GM18508 (cell line): ENCODE data around the gene PLD6.

Experiments used
- ATAC-seq: cut with Tn5 transposase; IDR thresholded peaks from one replicate; pipeline ENCODE4 v1.9.1; 2021; ENCODE audit warnings: moderate number of reproducible peaks; ENCODE audit not compliant: insufficient read depth, unreplicated experiment

PLD6 gene

DNA sequence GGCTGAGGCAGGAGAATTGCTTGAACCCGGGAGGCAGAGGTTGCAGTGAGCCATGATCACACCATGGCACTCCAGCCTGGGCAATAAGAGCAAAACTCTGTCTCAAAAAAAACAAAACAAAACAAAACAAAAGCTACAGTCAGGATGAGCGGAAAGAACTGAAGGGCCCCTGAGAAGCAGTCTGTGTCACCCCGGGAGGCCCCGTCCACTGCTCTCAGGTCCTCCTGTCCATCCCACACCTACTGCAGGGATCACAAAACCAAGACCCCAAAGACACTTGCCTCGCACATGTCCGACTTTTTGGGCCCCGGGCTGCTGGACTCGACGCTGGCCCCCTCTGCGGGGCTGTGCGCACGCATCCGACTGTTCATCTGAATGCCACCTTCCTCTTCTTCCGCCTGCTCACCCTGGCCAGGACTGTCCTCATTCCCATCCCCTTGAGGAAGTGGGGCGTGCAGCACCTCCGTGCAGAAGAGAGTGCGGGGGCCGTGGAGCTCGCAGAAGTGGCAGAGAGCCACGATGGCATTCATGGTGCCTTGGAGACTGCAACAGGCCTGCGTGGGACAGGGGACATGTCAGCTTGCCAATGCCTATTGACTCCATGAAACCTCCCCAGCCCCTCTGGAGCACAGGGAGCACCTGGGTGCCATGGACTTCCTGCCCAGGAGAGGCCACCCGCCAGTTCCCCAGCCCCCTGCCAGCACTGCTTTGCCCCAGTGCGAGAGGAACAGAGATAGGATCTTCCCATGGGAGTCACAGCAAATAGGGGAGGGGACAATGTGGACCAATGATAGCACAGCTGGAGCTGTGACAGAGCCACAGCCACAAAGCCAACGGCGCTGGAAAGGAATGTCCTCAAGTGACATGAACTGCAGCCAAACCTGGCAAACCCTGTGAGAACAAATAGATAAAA is 21.7 kb upstream of the PLD6 start:
- ATAC-seq = no peak

DNA sequence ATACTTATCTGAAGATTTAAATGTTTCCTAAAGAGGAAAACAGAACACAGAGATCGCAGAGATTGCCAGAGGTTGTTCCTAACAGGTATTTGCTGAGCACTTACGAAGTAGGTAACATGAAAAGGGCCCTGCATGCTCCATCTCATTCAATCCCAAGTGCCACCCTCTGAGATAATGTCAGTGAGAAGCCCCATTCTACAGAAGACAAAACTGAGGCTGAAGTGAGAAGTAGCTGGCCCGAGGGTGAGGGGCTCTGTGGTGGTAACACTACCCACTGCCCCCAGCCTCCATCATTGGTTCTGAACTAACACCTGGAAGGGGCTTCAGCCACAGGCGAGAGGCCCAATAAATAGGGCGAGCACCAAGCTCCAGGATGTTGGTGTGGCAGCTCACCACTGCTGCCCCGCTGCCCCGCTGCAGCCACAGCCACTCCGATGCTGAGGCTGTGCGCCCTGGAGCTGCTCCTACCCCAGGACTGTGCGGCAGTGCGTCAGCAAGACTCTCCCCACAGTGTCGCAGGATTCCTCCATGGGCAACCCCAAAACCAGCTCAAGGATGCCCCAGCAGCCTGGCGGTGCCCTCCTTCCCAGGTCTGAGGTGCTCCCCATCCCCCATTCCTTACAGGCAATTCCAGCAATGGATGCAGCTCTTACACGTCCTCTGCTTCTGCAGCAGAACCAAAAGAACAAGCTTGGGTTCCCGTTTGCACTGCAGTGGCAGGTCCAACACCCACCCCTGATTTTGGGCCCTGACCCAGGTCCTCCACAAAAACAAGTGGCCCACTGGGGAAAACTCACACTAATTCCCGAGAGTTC is 20.5 kb upstream of the PLD6 start:
- ATAC-seq = no peak

DNA sequence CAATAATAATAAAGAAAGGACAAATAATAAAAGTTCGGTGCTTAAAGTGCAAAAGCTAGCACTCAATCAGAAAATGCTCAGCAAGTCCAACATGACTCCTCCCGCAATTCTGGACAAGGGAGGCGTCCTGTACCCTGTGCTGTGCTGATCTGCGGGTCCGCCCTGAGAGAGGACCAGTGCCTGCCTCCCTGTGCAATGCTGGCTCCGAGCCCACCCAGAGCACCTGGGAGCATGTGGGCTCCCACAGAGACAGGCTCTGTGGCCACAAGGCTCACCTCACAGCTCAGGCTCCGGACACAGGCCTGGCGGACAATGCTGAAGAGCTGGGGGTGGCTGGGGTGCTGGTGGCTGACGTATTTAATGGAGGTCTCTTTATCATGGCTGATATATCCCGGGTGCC is 19.8 kb upstream of the PLD6 start:
- ATAC-seq = no peak

DNA sequence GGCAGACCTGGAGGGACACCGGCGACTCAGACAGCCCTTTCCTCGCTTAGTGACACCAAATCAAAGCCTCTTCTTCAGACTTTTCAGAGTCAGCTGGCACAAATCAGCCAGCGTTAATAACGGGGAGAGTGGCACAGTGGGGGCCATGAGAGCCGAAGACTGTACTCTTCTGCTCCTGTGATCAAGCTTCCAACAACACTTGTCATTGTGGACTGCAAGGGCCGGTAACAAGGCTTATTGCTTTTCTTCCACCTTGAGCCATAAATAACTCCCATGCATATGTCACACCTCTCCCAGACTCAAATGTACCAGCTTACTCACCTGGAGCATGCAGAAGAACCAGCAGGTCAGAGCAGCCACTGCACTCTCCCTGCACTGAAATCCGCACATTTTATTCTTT is 18.0 kb upstream of the PLD6 start:
- no peak for ATAC-seq

DNA sequence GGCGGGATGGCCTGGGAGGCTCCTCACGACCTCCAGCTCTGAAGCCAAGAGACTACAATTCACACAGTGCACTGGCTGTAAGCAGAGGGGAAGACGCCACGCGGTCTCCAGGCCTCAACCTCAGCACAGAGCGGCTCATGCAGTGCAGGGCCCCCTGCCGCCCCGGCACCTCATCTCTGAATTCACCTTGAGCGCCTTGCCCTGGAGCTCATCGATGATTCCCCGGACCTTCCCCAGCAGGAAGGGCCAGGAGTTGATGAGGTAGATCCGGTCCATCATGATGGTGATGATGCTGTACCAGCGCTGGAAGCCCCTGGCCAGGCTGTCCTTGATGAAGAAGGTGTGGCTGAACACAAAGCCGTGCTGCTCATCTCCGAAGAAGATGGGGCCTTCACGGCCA is 17.6 kb upstream of the PLD6 start:
- no peak for ATAC-seq

DNA sequence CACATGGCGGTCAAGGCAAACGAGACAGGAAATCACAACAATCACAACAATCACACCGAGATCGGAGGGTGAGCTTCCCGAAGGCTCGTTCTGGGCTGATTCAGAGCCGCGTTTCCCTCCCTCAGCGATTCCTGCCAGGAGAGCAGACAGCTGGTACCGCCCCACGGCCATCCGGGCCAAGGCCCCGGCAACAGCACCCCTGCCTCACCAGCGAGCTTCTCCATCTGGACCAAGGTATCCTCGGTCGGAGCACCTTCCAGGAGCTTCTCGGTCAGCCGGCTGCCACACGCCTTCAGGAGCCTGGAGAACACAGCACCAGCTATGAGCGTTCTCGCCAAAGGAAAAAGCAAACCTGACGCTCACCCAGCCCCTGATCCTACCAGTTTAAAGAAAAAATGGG is 15.2 kb upstream of the PLD6 start:
- ATAC-seq = no peak

DNA sequence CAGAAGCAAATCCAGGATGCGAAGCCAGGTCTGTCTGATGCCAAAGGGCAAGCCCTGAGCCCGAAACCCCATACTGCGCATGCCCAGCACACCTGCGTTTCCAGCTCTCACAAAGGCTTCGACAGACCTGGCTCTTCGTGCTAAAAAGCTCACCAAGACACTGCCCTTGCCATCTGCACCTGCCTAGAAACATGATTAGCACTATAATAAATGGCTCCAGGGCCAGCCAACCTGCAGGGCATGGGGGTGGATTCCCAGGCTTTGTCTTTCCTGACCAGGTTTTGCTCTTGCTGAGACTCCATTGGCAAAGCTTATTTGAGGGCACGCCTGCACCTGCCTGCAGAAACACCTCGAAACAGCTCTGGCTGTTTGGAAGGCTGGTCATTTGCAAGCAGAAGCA is 14.4 kb upstream of the PLD6 start:
- no peak for ATAC-seq

DNA sequence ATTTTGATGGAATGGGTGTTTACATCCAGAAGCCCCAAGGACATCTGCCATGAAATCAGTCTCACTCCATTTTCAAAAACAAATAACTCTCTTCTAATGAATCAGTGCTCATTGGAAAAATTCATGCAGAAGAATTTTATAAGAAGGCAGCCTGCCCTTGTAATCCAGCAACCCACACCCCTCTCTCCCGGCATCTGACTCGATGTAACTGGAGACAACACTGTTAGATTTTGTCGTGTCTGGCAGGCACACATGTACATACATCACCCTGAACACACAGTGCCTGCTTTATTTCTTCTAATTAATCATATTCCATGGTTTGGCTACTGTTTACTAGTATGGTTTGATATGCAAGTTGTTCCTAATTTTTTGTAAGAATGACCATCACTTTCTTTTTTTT is 11.9 kb upstream of the PLD6 start:
- ATAC-seq = no peak

DNA sequence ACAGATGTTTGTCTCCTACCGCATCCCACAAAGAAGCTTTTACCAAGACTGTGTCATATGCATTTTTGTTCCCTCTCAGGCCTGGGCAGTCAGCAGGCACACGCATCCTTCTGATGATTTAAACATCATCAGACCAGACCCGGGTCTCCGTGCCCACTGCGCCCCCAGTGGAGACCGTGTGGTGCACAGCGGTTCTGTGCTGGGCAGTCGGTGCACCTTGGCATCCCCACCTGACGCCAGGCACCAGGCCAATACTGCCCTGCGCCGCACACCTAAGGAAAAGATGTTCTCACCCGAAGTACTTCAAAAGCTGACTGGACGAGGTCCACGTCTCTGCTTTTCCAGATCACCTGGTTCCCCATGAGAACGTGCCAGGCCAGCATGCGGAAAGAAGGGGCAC is 10.6 kb upstream of the PLD6 start:
- no peak for ATAC-seq

DNA sequence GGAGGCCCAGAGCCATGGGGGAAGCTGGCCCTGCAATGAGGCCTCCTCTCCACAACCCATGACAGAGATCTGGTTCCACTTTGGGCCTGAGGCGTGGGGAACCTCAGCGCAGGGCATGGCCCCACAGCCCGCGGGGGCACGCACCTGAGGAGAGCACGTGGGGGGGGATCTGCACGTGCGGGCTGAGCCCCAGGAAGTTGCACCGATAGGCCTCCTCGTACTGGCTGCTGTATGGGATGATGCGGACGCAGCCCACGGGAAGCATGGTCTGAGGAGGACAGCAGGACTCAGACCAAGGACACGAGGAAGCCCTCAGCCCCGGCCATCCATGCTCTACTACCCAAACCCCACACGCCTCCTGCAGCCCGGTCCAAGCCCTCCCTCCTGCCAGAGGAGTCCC is 10.1 kb upstream of the PLD6 start:
- ATAC-seq = no peak

DNA sequence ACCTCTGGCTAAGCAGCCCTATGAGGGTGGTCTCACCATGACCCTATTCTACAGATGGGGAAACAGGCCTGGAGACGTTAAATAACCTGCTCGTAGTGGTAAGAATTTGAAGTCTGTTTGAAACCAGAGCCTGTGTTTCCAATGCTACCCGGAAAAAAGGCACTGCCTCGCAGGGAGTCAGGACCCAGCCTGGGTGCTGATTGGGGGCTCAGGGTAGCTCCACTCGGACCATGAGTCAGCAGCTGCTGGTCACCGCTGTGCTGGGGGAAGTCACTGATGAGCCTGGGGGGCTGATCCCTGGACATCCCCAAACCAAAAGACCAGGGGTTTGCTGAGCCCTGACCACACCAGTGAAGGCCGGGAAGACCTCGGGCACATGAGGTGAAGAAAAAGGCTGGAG is 9.4 kb upstream of the PLD6 start:
- no peak for ATAC-seq

DNA sequence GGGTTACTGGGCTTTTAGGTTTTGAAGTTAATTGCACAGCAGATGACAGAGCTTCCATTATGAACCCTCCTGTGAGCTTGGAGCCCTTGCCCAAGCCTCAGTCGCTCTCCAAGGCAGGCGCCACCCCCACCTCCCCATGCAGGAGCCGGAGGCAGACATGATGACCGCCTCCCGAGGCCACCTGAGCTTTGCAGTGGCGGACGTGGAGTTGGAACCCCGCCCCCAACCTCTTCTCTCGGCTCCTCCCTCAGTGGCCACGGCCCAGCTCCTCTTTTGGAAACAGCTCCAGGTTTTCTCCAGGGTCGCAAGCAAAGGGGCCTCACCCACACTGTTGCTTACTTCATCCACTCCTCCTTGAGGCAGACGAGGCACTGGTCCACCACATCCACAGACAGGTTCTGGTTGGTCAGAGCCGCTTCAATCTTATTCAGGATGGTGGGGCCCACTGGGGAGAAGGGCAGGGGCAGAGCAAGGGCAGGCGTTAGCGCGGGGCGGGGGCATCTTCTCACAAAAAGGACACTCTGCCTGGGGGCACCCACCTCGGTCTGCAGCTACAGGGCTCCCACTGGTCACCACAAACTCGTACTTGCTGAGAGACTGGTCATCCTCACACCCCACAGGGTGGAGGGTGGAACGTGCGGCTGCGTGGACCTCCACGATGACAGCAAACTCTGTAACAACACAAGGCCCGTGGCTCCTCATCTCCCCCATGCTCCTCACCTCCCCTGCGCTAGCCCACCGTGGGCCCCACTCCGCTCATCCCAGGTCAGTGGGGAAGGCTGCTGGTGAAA is 8.7 kb upstream of the PLD6 start:
- ATAC-seq = no peak

DNA sequence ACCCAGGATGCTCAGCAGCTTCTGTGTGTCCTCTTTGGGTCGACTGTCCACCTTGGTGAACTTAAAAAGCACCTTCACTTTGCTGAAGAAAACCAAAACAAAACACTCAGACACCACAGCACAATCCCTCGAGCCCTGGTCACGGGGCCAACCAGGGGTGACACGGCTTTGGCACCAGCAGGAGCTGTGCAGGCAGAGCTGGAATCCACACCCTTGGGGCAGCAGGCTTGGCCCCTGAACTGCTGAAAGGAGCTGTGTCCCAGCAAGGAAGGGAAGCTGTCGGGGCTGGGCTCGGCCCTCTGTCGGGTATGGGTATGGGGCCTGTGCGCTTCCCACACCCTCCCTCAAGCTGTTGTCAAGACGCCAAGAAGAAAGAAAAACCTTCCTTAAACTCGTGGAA is 7.6 kb upstream of the PLD6 start:
- ATAC-seq = no peak

DNA sequence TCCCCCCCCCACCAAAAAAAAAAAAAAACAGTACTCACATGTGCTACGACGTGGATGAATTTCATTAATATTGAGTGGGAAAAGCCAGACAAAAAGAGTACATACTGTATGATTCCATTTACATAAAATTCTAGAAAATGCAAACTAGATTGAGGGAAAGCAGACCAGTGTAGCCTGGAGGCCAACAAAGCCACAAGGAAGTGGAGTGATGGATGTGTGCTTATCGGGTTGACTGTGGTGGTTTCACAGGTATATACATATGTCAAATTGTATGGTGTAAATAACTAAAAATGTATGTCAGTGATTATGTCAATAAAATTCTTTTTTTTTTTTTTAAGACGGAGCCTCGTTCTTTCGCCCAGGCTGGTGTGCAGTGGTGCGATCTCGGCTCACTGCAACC is 1.9 kb upstream of the PLD6 start:
- no peak for ATAC-seq

DNA sequence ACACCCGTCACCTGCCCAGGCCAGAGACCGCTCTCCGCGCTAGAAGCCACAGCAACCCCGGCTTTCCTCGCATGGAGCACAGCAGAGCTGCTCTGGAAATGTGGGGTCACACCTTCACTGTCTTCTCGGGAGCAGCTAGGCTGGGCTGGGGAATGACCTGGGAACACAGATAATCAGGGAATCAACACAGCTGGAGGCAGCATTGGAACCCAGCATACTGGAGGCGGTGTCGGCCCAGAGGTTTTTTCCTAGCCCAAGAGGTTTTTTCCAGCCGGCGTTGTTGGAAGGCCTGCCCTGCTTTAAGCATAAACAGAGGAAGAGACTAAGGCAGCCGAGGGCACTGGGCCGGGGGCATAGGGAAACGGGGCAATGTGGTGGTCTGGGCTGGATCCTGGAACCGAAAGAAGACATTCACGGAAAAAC is 791 bp upstream of the PLD6 start:
- no peak for ATAC-seq

DNA sequence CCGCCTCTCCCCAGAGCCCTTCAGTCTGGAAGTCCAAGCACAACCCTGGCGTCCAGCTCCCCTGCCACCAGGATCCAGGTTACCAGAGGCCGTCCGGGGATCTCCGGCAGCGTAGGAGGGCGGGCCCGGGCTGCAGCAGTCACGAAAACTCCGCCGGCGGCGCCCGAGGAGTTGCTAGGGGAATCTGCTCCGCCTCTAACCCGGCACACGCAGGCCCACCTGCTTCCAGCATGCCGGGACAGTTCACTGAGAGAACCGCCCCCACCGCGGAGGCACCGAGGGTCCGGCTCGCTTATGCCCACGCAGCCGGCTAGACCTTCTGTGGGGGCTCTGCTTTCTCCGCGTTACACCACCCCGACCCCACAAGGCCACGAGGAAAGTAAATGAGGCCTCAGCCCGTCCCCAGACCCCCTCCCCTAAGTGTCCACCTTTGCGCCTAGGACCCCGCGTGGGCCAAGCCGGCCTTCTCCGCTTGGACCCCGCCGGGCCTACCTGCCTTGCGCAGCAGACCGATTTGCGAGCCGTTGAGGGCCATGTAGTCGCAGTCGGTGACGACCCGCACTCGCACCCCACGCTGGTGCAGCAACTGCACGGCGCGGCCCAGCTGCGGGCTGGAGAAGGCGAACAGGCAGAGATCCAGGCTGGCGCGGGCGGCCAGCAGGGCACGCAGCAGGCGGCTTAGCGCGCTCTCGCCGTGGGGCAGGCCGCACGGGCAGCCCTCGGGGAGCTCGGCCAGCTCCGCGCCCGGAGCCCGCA is 587 bp downstream of the PLD6 start:
- no peak for ATAC-seq

DNA sequence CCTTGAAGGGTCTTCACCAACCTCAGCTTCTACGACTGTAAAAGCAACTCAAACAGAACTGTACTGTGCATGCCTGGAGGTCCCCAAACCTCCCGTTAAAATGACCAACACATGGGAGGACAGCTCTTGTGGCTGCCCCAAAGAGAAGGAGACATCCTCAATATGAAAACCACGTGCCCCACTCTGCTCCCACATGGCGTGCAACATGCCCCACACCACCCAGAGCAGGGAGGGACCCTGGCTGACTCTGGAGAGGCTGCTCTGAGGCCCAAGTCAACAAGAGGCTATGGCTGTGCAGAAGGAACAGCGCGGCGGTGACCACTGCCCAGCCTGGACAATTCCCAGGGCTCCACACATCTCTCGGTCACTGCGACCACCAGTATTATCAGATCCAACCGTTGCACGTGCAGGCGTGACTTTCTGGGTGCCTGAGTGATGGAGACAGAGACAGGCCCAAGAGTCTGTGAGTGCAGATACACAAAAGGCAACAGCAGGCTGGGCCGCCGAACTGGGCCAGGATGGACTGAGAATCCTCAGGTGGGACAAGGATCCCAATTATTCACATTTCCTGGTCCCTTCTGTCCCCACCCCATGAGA is 1.4 kb downstream of the PLD6 start:
- ATAC-seq = no peak

DNA sequence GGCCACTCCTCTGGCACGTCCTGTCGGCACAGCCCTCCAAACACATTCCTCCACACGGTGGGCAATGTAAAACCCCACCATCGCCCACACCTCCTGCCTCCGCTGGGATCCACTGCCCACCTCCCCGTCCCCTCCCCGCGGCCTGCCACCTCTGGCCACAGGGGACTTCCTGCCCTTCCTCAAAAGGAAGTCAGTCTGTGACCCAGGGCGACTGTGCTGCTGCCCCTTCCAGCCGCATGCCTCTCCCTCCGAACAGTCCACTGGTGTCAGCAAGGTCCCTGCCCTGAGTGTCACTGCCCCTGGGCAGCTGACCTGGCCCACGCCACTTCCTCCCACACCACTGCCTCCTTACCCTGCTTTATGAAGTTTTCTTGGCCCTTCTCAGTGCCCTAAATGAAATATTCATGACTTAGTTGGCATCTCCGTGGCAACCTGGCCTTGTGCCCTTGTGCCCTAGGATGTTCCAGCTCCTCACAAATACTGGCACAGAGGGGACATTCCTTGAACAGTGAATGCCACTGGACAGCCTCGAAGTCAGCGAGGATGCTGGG is 2.0 kb downstream of the PLD6 start:
- ATAC-seq = no peak

DNA sequence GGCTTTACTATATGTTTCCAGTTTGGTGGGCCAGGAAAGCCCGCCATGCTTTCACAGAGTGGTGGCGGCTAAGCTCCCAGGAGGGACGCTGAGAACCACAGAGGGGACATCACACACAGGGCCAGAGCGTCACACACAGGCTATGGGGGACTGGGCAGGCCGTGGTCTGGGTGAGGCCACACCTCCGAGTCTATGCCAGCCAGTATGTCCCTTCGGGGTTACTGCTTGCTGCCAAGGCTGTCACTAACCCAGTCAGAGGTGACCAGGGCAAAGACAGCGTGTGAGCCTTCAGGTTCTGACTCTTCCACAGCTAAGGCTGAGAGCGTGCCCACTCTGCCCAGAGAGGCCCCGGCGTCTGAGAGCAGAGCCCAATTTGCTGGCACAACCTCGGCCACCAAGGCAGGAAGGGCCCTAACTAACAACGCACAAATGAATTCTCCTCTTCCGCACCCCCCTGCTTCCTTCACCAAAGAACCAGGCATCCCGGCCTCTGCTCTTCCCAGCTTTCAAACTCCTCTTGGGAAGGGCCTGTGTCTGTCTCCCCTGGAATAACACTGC is 2.9 kb downstream of the PLD6 start:
- no peak for ATAC-seq
